Activated naive CD8-positive, alpha-beta T cell treated with anti-CD3 and anti-CD28 coated beads, Interleukin-2, amount 10 ng/mL, durations not matched to agents 7 days and 5 days (primary cell): ENCODE measurements around the gene ZNF177. TPM values are rescaled to one million over a fixed set of nuclear protein-coding genes. Genes with fewer than 3 reads are reported as not detected.
"Not testable (repeated sequence)": the region's sequence is repeated elsewhere in the genome, so short reads cannot be mapped to it uniquely, and the experiment has no call there.

ENCODE experiments used
- ATAC-seq: fragments of 150-1000 bp; cut with Tn5 transposase; one replicate; pipeline ENCODE4 v1.10.0; 2021; ENCODE audit warnings: low read depth, moderate library complexity
- POLR2A ChIA-PET: fragments of 350-600 bp; sonication (Branson Sonifier 250); formaldehyde crosslinking; loops from one replicate; lab custom pipeline; 2021; ENCODE audit warnings: antibody characterized with exemption; lab: Charles Lee
- DNase-seq: peaks from one replicate; pipeline ENCODE4 v3.0.0; 2021
- H3K27ac Mint-ChIP-seq: one replicate; pipeline ENCODE4 v1.8.0; 2022; ENCODE audit warnings: mild to moderate bottlenecking, mixed read lengths
- H3K27me3 Mint-ChIP-seq: one replicate; pipeline ENCODE4 v1.8.0; 2022; ENCODE audit warnings: mild to moderate bottlenecking, moderate library complexity, mixed read lengths
- H3K36me3 Mint-ChIP-seq: one replicate; pipeline ENCODE4 v1.8.0; 2021; ENCODE audit warnings: mild to moderate bottlenecking, mixed read lengths
- H3K4me1 Mint-ChIP-seq: one replicate; pipeline ENCODE4 v1.8.0; 2021; ENCODE audit warnings: mixed read lengths
- H3K4me3 Mint-ChIP-seq: one replicate; pipeline ENCODE4 v1.8.0; 2022; ENCODE audit warnings: mild to moderate bottlenecking, moderate library complexity, mixed read lengths
- H3K9me3 Mint-ChIP-seq: one replicate; pipeline ENCODE4 v1.8.0; 2021; ENCODE audit warnings: mixed read lengths
- total RNA-seq, 2 experiments: library from RNA; stranded (reverse); gene quantifications; one replicate each; pipeline ENCODE4 v1.2.3, GENCODE V29; 2021

Gene ZNF177
- total RNA-seq = 1 to 10 TPM; 1.5 to 2.4 TPM

GRCh38 chr19:9362905-9363304 is at the start of gene ZNF177:
Gene ZNF177, plus strand, starts transcription at chr19:9363013. Its CDS starts 15,299 bp downstream, at chr19:9378312.
- peaks cover 3% of the 10 kb centered on the region for H3K27me3 Mint-ChIP-seq
- ATAC-seq = no peak
- H3K36me3 Mint-ChIP-seq = peaks cover 22% of the 10 kb centered on the region

DNA sequence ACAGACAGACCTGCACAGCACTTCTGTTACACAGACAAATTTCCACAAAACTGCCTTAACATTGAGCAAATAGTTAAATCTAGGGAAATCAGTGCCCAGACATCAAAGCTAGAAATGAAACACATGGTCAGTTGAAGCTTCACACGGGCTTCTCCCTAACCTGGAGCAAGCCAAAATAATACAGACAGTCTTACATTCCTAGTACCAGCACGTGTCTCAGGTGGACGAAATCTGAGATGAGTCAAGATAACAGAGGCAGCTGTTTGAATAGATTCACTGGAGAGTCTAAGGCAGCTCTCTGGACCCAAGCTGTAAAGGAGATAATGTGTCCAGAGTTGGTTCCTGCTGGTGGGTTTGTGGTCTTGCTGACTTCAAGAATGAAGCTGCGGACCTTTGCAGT is 49.1 kb upstream of the ZNF177 start:
- POLR2A ChIA-PET = no interaction called here
- no peaks in the 10 kb centered on the region for H3K27me3 Mint-ChIP-seq

More at GRCh38 chr19:9362905-9363304, at the start of gene ZNF177:
- Mint-ChIP-seq H3K27ac (peak within 1 kb of the TSS; percentile 9), H3K4me1 (peaks cover 4% of the 10 kb centered on the region), H3K9me3 (peaks cover 29% of the 10 kb centered on the region), H3K4me3 (peak within 1 kb of the TSS; percentile 58)
- peak; percentile 44 for DNase-seq
- POLR2A ChIA-PET = no interaction called here

GRCh38 chr19:9321338-9321737 is 41.5 kb upstream of the ZNF177 start:
- DNase-seq (no peak), ATAC-seq (no peak)
- Mint-ChIP-seq H3K36me3 (peaks cover 23% of the 10 kb centered on the region), H3K27ac (no peak overlapping the region), H3K9me3 (peaks cover 24% of the 10 kb centered on the region), H3K4me3 (no peak overlapping the region), H3K4me1 (peaks cover 18% of the 10 kb centered on the region), H3K27me3 (no peaks in the 10 kb centered on the region)
- POLR2A ChIA-PET = interaction anchor here (0.6 kb wide), 1 partner anchor 19 kb away, joined by 3 read pairs; no protein-coding TSS in a partner anchor

More for the DNA sequence above, 49.1 kb upstream of the ZNF177 start:
- Mint-ChIP-seq H3K9me3 (peaks cover 15% of the 10 kb centered on the region), H3K4me1 (peaks cover 6% of the 10 kb centered on the region), H3K36me3 (peaks cover 2% of the 10 kb centered on the region), H3K27ac (no peak overlapping the region), H3K4me3 (no peak overlapping the region)
- no peak for ATAC-seq
- DNase-seq = no peak

GRCh38 chr19:9321756-9322155 is 41.1 kb upstream of the ZNF177 start:
- H3K4me3 Mint-ChIP-seq, POLR2A ChIA-PET, ATAC-seq, H3K27me3 Mint-ChIP-seq, DNase-seq, H3K27ac Mint-ChIP-seq: not testable (repeated sequence)
- H3K4me1 Mint-ChIP-seq = peaks cover 18% of the 10 kb centered on the region
- peaks cover 24% of the 10 kb centered on the region for H3K9me3 Mint-ChIP-seq
- peaks cover 24% of the 10 kb centered on the region for H3K36me3 Mint-ChIP-seq

GRCh38 chr19:9322201-9322600 is 40.6 kb upstream of the ZNF177 start:
- Mint-ChIP-seq H3K27ac (peak overlapping the region; percentile 6), H3K9me3 (peaks cover 24% of the 10 kb centered on the region), H3K4me3 (peak overlapping the region; percentile 45)

DNA sequence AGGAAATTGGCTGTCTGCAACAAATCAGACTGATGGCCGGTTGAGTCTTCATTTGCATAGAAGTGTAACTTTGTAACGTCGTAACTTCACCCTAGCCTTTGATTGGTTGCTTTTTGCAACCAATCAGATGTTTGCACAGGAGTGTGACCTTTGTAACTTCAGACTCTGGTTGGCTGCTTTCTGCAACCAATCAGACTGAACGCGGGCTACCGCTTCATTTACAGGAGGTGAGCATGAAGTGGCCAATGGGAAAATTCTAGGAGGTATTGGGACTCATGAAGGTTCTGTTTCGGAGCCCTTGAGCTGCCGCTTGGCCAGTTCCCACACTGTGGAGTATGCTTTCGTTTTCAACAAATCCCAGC is 39.3 kb upstream of the ZNF177 start:
- H3K9me3 Mint-ChIP-seq = peaks cover 31% of the 10 kb centered on the region
- ATAC-seq = peak; percentile 41
- H3K36me3 Mint-ChIP-seq = peaks cover 40% of the 10 kb centered on the region
- no peaks in the 10 kb centered on the region for H3K27me3 Mint-ChIP-seq
- POLR2A ChIA-PET = interaction anchor here (0.5 to 1.2 kb wide), 3 partner anchors 13 to 352 kb away, joined by 4 to 7 read pairs (median 6); partner anchors contain the start of genes ZNF266, ZNF562 and ZNF699
- DNase-seq = no peak
- H3K27ac Mint-ChIP-seq = peak overlapping the region; percentile 96
- H3K4me3 Mint-ChIP-seq = peak overlapping the region; percentile 88
- peaks cover 22% of the 10 kb centered on the region for H3K4me1 Mint-ChIP-seq

More at GRCh38 chr19:9322201-9322600, 40.6 kb upstream of the ZNF177 start:
- POLR2A ChIA-PET, DNase-seq, H3K27me3 Mint-ChIP-seq, ATAC-seq: not testable (repeated sequence)
- Mint-ChIP-seq H3K36me3 (peaks cover 28% of the 10 kb centered on the region), H3K4me1 (peaks cover 18% of the 10 kb centered on the region)

DNA sequence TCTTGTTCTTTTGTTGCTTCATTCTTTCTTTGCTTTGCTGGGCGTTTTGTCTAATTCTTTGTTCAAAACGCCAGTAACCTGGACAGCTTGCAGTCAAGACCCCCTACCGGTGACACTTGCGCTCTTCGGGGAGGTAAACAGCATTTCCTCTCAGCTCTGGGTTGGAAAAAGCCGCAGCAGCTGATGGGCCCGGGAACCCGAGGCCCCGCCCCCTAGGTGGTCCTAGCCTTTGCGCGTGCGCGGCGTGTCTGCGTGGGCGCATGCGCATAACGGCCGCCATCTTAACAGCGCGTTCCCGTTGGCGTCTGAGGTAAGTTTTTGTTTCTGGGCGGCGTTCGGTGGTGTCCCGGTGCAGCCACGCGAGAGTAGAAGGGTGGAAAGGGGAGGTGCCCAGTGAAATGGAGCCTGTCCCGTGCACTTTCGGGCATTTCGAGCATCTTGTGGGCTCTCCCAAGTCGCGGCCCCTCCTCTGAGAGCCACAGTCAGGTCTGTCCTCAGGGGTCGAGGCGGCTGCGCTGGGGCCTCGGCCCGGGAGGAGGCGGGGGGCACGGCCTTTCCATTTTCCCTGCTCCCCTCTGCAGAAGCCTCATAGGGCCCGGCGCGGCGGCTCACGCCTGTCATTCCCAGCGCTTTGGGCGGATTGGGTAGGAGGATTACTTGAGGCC is 38.8 kb upstream of the ZNF177 start, which contains the start of gene ZNF559:
Gene ZNF559, plus strand, starts transcription at position 261 of the 665 bp plus-strand sequence. CDS start 14,371 bp downstream, outside the sequence.
- ATAC-seq = peak; percentile 98
- peaks cover 22% of the 10 kb centered on the region for H3K4me1 Mint-ChIP-seq
- peak within 1 kb of the TSS; percentile 88 for H3K4me3 Mint-ChIP-seq
- DNase-seq = peak; percentile 99
- peaks cover 44% of the 10 kb centered on the region for H3K36me3 Mint-ChIP-seq
- POLR2A ChIA-PET = interaction anchor here (1.1 to 1.2 kb wide), 2 partner anchors 14 to 111 kb away, joined by 6 to 7 read pairs; partner anchors contain the start of genes ZNF266 and ZNF699
- no peaks in the 10 kb centered on the region for H3K27me3 Mint-ChIP-seq
- H3K9me3 Mint-ChIP-seq = peaks cover 31% of the 10 kb centered on the region
- peak within 1 kb of the TSS; percentile 96 for H3K27ac Mint-ChIP-seq

- Mint-ChIP-seq H3K36me3 (peaks cover 49% of the 10 kb centered on the region), H3K27me3 (no peaks in the 10 kb centered on the region), H3K4me3 (peak overlapping the region; percentile 88), H3K9me3 (peaks cover 30% of the 10 kb centered on the region), H3K27ac (peak overlapping the region; percentile 96), H3K4me1 (peaks cover 22% of the 10 kb centered on the region)
- no peak for ATAC-seq
- DNase-seq = no peak
- POLR2A ChIA-PET = interaction anchor here (1.2 kb wide), 1 partner anchor 111 kb away, joined by 7 read pairs; the partner anchor contains the start of gene ZNF266
Measured at GRCh38 chr19:9324584-9324962, 38.2 kb upstream of the ZNF177 start.

DNA sequence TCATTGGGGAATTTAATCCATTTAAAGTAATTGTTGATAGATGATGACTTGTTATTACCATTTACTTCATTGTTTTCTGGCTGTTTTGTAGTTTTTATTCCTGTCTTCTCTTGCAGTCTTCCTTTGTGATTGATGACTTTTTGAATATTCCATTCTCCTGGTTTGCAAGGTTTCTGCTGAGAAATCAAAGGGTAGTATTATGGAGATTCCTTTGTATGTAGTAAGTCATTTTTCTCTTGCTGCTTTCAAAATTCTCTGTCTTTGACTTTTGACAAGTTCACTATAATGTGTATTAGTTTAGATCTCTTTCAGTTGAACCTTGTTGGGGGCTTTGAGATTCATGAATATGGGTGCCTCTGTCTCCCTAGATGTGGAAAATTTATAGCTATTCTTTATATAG is 32.8 kb upstream of the ZNF177 start:
- Mint-ChIP-seq H3K4me3 (no peak overlapping the region), H3K4me1 (peaks cover 8% of the 10 kb centered on the region), H3K27ac (no peak overlapping the region), H3K9me3 (peaks cover 39% of the 10 kb centered on the region), H3K36me3 (peaks cover 74% of the 10 kb centered on the region), H3K27me3 (no peaks in the 10 kb centered on the region)
- POLR2A ChIA-PET = no interaction called here
- no peak for ATAC-seq
- DNase-seq = no peak

DNA sequence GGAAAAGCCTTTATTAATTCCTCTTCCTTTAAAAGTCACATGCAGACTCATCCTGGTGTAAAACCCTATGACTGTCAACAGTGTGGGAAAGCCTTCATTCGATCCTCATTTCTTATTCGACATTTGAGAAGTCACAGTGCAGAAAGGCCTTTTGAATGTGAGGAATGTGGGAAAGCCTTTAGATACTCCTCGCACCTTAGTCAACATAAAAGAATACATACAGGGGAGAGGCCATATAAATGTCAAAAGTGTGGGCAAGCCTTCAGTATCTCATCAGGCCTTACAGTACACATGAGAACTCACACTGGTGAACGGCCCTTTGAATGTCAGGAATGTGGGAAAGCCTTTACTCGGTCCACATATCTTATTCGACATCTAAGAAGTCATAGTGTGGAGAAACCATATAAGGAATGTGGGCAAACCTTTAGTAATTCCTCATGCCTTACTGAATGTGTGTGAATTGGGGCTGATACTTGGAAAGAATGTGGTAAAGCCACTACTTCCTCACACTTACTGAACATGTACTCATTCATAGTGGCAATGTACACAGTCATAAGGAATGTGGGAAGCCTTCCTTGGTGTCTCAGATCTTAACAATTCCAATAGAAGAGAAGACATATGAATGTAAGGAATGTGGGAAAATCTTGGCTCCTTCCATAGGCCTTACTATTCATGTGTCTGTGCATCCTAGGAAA is 20.1 kb upstream of the ZNF177 start:
- Mint-ChIP-seq H3K27me3 (no peaks in the 10 kb centered on the region), H3K4me1 (no peaks in the 10 kb centered on the region), H3K36me3 (peaks cover 70% of the 10 kb centered on the region), H3K4me3 (no peak overlapping the region), H3K27ac (no peak overlapping the region), H3K9me3 (peaks cover 44% of the 10 kb centered on the region)
- DNase-seq = no peak
- no peak for ATAC-seq
- POLR2A ChIA-PET = no interaction called here

- Mint-ChIP-seq H3K9me3 (peaks cover 38% of the 10 kb centered on the region), H3K27me3 (no peaks in the 10 kb centered on the region), H3K36me3 (peaks cover 51% of the 10 kb centered on the region), H3K27ac (no peak overlapping the region), H3K4me3 (no peak overlapping the region), H3K4me1 (no peaks in the 10 kb centered on the region)
- POLR2A ChIA-PET = no interaction called here
- no peak for DNase-seq
- no peak for ATAC-seq
Measured at GRCh38 chr19:9345005-9345404, 17.8 kb upstream of the ZNF177 start.

DNA sequence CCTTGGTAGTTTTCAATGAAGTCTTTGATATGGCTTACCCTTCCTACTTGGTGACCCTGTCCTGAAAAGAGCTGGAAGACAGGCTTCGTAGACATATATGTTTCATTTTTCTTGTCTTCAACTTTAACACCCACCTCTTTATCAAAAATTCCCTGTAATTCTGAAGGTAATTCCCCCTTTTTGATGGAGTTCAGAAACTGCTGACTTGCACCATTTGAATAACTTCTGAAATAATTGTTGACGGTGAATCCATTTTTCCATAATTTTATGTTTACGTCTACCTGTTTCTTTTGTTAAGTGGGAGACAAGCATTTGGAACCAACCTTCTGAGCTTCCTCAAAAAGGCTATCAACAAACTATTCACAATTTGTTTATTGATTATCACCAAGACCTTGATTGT is 14.6 kb upstream of the ZNF177 start:
- H3K9me3 Mint-ChIP-seq = peaks cover 37% of the 10 kb centered on the region
- DNase-seq (no peak), ATAC-seq (no peak)
- H3K36me3 Mint-ChIP-seq = peaks cover 29% of the 10 kb centered on the region
- H3K4me3 Mint-ChIP-seq = no peak overlapping the region
- H3K27me3 Mint-ChIP-seq = no peaks in the 10 kb centered on the region
- H3K4me1 Mint-ChIP-seq = no peaks in the 10 kb centered on the region
- no peak overlapping the region for H3K27ac Mint-ChIP-seq
- POLR2A ChIA-PET = no interaction called here

- POLR2A ChIA-PET = no interaction called here
- Mint-ChIP-seq H3K36me3 (peaks cover 25% of the 10 kb centered on the region), H3K9me3 (peaks cover 34% of the 10 kb centered on the region), H3K4me3 (no peak overlapping the region), H3K4me1 (no peaks in the 10 kb centered on the region), H3K27me3 (no peaks in the 10 kb centered on the region), H3K27ac (no peak overlapping the region)
- DNase-seq = no peak
- no peak for ATAC-seq
Measured at GRCh38 chr19:9348671-9349070, 14.1 kb upstream of the ZNF177 start.
